ENCODE measurements around the gene HAUS6. TPM values are rescaled to one million over a fixed set of nuclear protein-coding genes. Genes with fewer than 3 reads are reported as not detected.

HAUS6 gene
- total and polyA plus RNA-seq, 2 of the 8 experiments (the other 6 are each of a cell fraction or from before 2014, with no cell fraction given), result 11.7 to 52.4 TPM

GRCh38 chr9:19030899-19031298 is 71.8 kb downstream of the HAUS6 start:
- H3K23me2 ChIP-seq (ENCODE audit: low read depth, low read length), result no peaks in the 10 kb centered on the region
- H3K27ac ChIP-seq (ENCODE audit: low read depth, low read length), result no peak overlapping the region
- no peak overlapping the region for H2BK15ac ChIP-seq (ENCODE audit: low read length)
- no peak overlapping the region for H3K14ac ChIP-seq (ENCODE audit: insufficient read length)
- ChIA-PET CTCF (ENCODE audit: partially characterized antibody) (no interaction called here), POLR2A (ENCODE audit: partially characterized antibody) (no interaction called here)
- H2AFZ ChIP-seq (ENCODE audit: low read length), result no peak overlapping the region
- H3K18ac ChIP-seq (ENCODE audit: extremely low read depth, low read length), result no peak overlapping the region
- H3K27me3 ChIP-seq (replicated peaks in 1 of 4; ENCODE audit: control insufficient read depth in 3 of 4, extremely low read depth in 1 of 4, insufficient read depth in 3 of 4, low read length in 3 of 4), result no peaks in the 10 kb centered on the region
- H3K36me3 ChIP-seq (ENCODE audit: control insufficient read depth in 2 of 4, insufficient read depth in 4 of 4, low read length in 3 of 4), result no peaks in the 10 kb centered on the region
- FAIRE-seq (no peak), DNase-seq (ENCODE audit: low read depth in 1 of 2, low spot score in 2 of 2) (no peak)
- no peak overlapping the region for H3K4ac ChIP-seq (replicated peaks; ENCODE audit: insufficient read length, low read depth, low read length)
- no peak overlapping the region for H4K8ac ChIP-seq (ENCODE audit: extremely low read depth, insufficient read depth, low read length)
- no peak overlapping the region for H2BK120ac ChIP-seq (replicated peaks; ENCODE audit: low read depth, low read length)
- no peaks in the 10 kb centered on the region for H3K79me1 ChIP-seq (ENCODE audit: low read depth, low read length)
- no peak overlapping the region for H2AK5ac ChIP-seq (ENCODE audit: low read depth, low read length)
- TF ChIP-seq CHD2 (IDR thresholded peaks at IDR 0.05; ENCODE audit: low read length), result no peak
- TF ChIP-seq ATF3 (IDR thresholded peaks at IDR 0.05; ENCODE audit: insufficient read depth, low read depth, low read length), result no peak
- no peak for TF ChIP-seq TAF1 (IDR thresholded peaks at IDR 0.05; ENCODE audit: low read depth, low read length)
- TF ChIP-seq EGR1 (IDR thresholded peaks at IDR 0.05; ENCODE audit: borderline replicate concordance, low read depth, low read length), result no peak
- no peak for TF ChIP-seq KDM1A (IDR thresholded peaks at IDR 0.05; ENCODE audit: borderline replicate concordance, low read length)
- TF ChIP-seq SP2 (IDR thresholded peaks at IDR 0.05; ENCODE audit: low read length), result no peak
- TF ChIP-seq CBX5 (IDR thresholded peaks at IDR 0.05; ENCODE audit: low read depth, low read length), result no peak
- no peaks in the 10 kb centered on the region for H3K4me1 ChIP-seq (replicated peaks in 1 of 4; ENCODE audit: control insufficient read depth in 3 of 4, insufficient read depth in 4 of 4, low read length in 3 of 4)
- H2BK5ac ChIP-seq (ENCODE audit: low read depth, low read length), result no peak overlapping the region
- H3K9ac ChIP-seq (replicated peaks in 1 of 4; ENCODE audit: extremely low read depth in 1 of 4, low read depth in 3 of 4, low read length in 3 of 4), result no peak overlapping the region
- no peak overlapping the region for H3K23ac ChIP-seq (ENCODE audit: insufficient read length)
- WGBS, 2 experiments (ENCODE audit: extremely low coverage in 1 of 2, insufficient coverage in 1 of 2, insufficient read length in 1 of 2, insufficient replicate concordance in 2 of 2, low coverage in 1 of 2, low lambda C conversion rate in 2 of 2, missing lambda C conversion rate in 1 of 2), result 79% methylated on average over 1 of the region's 1 CpG; no CpG with 5 or more reads in 1 of the 2 experiments
- H4K20me1 ChIP-seq (replicated peaks in 1 of 2; ENCODE audit: control insufficient read depth in 1 of 2, insufficient read depth in 2 of 2, low read length in 2 of 2), result no peaks in the 10 kb centered on the region
- H2BK12ac ChIP-seq (ENCODE audit: low read depth, low read length), result no peak overlapping the region
- no peak overlapping the region for H3K56ac ChIP-seq (replicated peaks; ENCODE audit: insufficient read length, low read depth, low read length)
- H3K4me3 ChIP-seq (ENCODE audit: extremely low read depth in 1 of 4, insufficient read depth in 2 of 4, low read depth in 3 of 4, low read length in 4 of 4), result no peak overlapping the region
- no peaks in the 10 kb centered on the region for H3K9me3 ChIP-seq (ENCODE audit: insufficient read depth in 2 of 2, low read depth in 1 of 2, low read length in 1 of 2)
- H4K91ac ChIP-seq (replicated peaks; ENCODE audit: insufficient read length, low read length), result no peak overlapping the region
- H3K79me2 ChIP-seq (ENCODE audit: control insufficient read depth in 1 of 2, insufficient read depth in 2 of 2, low read length in 2 of 2), result no peaks in the 10 kb centered on the region
- H4K5ac ChIP-seq (ENCODE audit: insufficient read length, low read depth, low read length), result no peak overlapping the region
- H3K4me2 ChIP-seq (ENCODE audit: insufficient read depth in 1 of 2, low read depth in 2 of 2, low read length in 2 of 2), result no peak overlapping the region
- no peak overlapping the region for H2BK20ac ChIP-seq (ENCODE audit: low read length)
